Measurements from ENCODE around the gene CORO2A. TPM values are rescaled to one million over a fixed set of nuclear protein-coding genes. Genes with fewer than 3 reads are reported as not detected.

Gene CORO2A
- total RNA-seq, 1 experiment from 2014 or later: 15.8 TPM

DNA sequence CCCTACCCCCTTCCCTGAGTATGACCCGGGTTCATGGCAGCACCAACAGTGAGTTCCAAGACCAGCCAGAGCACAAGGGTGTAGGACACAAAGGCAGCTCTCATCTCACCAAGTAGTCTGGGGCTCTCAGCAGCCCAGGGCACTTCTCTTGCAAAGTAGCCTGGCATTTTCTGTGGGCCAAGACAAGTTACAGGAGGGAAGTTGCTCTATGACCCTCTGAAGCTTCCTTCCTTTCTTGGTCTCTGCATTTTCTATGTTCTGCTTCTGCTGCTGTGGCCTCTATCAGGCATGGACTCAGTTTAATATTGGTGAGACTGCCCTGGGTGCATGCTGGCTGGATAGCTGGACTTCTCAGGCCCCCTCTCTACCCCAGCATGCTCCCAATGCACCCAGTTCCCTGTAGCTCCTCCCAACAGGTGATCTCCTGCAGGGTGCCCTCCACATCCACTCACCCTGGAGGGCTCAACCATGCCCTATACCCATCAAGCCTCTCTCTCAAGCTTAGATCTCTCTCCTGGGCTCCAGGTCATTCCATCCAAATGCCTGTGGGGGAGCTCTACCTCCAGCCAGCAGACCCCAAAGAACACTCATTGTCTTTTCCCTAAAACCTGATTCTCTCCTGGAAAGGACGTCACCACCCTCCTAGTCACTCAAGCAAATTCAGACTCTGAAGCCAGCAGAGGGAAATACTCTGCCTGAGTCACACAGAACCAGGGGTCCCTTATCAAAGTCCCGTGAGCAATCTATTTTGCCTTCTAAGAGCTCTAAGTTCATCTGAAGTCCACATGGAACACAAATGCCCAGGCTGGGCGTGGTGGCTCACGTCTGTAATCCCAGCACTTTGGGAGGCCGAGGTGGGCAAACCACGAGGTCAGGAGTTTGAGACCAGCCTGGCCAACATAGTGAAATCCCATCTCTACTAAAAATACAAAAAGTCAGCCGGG is 49.2 kb upstream of the CORO2A start:
- H3K4me1 ChIP-seq (ENCODE audit: insufficient read depth, low read length): no peaks in the 10 kb centered on the region; the same call in 1 of the 2 replicates
- H4K20me1 ChIP-seq (ENCODE audit: control insufficient read depth, insufficient read depth, insufficient read length): no peaks in the 10 kb centered on the region
- WGBS (ENCODE audit: extremely low coverage, insufficient read length, low lambda C conversion rate): no CpG with 5 or more reads among the region's 8 CpGs
- H2BK20ac ChIP-seq (ENCODE audit: low read depth, low read length, poor library complexity, severe bottlenecking): no peak overlapping the region
- Mint-ChIP-seq H3K36me3 (ENCODE audit: insufficient read depth in 1 of 3, low read depth in 3 of 3) (peaks cover 0 to 6% (median 0%) of the 10 kb centered on the region in 3 experiments; a peak in 2 of 7 replicates), H3K4me1 (peaks cover 15 to 19% of the 10 kb centered on the region in 2 experiments), H3K27me3 (ENCODE audit: low read depth) (no peaks in the 10 kb centered on the region; the same call in 1 of the 2 replicates), H3K4me3 (no peak overlapping the region), H3K9me3 (no peaks in the 10 kb centered on the region), H3K27ac (peak overlapping the region in 1 of 3 experiments; percentile 81; a peak in 2 of 7 replicates)
- no peak overlapping the region for H2BK120ac ChIP-seq (ENCODE audit: low read depth, low read length, poor library complexity, severe bottlenecking)
- no peak overlapping the region for H2AK5ac ChIP-seq (ENCODE audit: insufficient read length, low read length)
- no peak overlapping the region for H2BK5ac ChIP-seq (ENCODE audit: insufficient read length, low read length)
- no peak overlapping the region for H4K5ac ChIP-seq (ENCODE audit: insufficient read length, low read depth, low read length)
- H3K27ac ChIP-seq (ENCODE audit: insufficient read length, low read depth, low read length): no peak overlapping the region
- H3K4ac ChIP-seq (ENCODE audit: low read depth, low read length): no peak overlapping the region
- no peak overlapping the region for H3K9ac ChIP-seq (ENCODE audit: extremely low read depth, insufficient read length, low read length)
- H3K4me2 ChIP-seq (ENCODE audit: insufficient read depth, insufficient read length, low read length): no peak overlapping the region
- H2BK12ac ChIP-seq (ENCODE audit: insufficient read length, low read depth, low read length): no peak overlapping the region
- TF ChIP-seq, protein P1, sequence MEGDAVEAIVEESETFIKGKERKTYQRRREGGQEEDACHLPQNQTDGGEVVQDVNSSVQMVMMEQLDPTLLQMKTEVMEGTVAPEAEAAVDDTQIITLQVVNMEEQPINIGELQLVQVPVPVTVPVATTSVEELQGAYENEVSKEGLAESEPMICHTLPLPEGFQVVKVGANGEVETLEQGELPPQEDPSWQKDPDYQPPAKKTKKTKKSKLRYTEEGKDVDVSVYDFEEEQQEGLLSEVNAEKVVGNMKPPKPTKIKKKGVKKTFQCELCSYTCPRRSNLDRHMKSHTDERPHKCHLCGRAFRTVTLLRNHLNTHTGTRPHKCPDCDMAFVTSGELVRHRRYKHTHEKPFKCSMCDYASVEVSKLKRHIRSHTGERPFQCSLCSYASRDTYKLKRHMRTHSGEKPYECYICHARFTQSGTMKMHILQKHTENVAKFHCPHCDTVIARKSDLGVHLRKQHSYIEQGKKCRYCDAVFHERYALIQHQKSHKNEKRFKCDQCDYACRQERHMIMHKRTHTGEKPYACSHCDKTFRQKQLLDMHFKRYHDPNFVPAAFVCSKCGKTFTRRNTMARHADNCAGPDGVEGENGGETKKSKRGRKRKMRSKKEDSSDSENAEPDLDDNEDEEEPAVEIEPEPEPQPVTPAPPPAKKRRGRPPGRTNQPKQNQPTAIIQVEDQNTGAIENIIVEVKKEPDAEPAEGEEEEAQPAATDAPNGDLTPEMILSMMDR (conservative IDR thresholded peaks at IDR 0.05): peak; percentile 62
- no peak overlapping the region for H2BK15ac ChIP-seq (ENCODE audit: low read depth, low read length)
- no peaks in the 10 kb centered on the region for H3K9me3 ChIP-seq (ENCODE audit: control insufficient read depth, low read depth, low read length)
- H3K14ac ChIP-seq (ENCODE audit: insufficient read depth, low read length): no peak overlapping the region
- H4K8ac ChIP-seq (replicated peaks; ENCODE audit: insufficient read length, low read depth, low read length): no peak overlapping the region
- no peak for DNase-seq
- no peak overlapping the region for H3T11ph ChIP-seq (ENCODE audit: low read length)
- H3K23ac ChIP-seq (ENCODE audit: insufficient read length, low read depth, low read length): no peak overlapping the region
- no peaks in the 10 kb centered on the region for H3K79me2 ChIP-seq (ENCODE audit: insufficient read depth, low read length)
- no peak overlapping the region for H3K18ac ChIP-seq (ENCODE audit: insufficient read length, low read depth, low read length)
- H3K79me1 ChIP-seq (ENCODE audit: insufficient read depth, low read depth, low read length, poor library complexity, severe bottlenecking): no peaks in the 10 kb centered on the region
- H4K91ac ChIP-seq (ENCODE audit: insufficient read length, low read depth, low read length): no peak overlapping the region
- no peaks in the 10 kb centered on the region for H3K27me3 ChIP-seq (ENCODE audit: insufficient read depth, low read length)
- no peaks in the 10 kb centered on the region for H3K23me2 ChIP-seq (ENCODE audit: insufficient read length, low read depth, low read length, poor library complexity, severe bottlenecking)
- no peak overlapping the region for H2AFZ ChIP-seq (ENCODE audit: low read length)
- H3K56ac ChIP-seq (ENCODE audit: insufficient read length, low read depth, low read length): no peak overlapping the region
